IMR-90 (cell line): ENCODE measurements around the gene MRPS18A. TPM values are rescaled to one million over a fixed set of nuclear protein-coding genes. Genes with fewer than 3 reads are reported as not detected.

Experiments
- ATAC-seq: fragments of 200-7000 bp; cut with Tn5 transposase; 2 replicates; pipeline ENCODE4 v1.9.1; 2020; ENCODE audit warnings: low read depth, mild to moderate bottlenecking, moderate library complexity
- BruUV-seq: library from RNA; stranded (reverse); fragments of 400-500 nt; replicated peaks from 2 replicates; lab custom pipeline; 2021; lab: Mats Ljungman, UMichigan
- CTCF ChIA-PET: fragments of 300-600 bp; formaldehyde crosslinking; extraction: SDS; loops from one replicate; lab custom pipeline; 2021; ENCODE audit warnings: antibody characterized with exemption; lab: Yijun Ruan, JAX
- POLR2A ChIA-PET: fragments of 300-600 bp; sonication (Branson Sonifier 250); formaldehyde crosslinking; loops from one replicate; lab custom pipeline; 2022; ENCODE audit warnings: antibody characterized with exemption; ENCODE audit not compliant: unreplicated experiment; lab: Charles Lee
- DNase-seq: peaks from one replicate; pipeline ENCODE4 v3.0.0; 2013
- H2AFZ ChIP-seq: replicated peaks from 2 replicates; pipeline ENCODE3; 2013; ENCODE audit warnings: low read length, mild to moderate bottlenecking; ENCODE audit not compliant: poor library complexity
- H2AK5ac ChIP-seq: 2 replicates; pipeline ENCODE4 v1.6.1; 2013; ENCODE audit warnings: low read depth, low read length, inconsistent platforms
- H2AK9ac ChIP-seq: replicated peaks from 2 replicates; pipeline ENCODE3; 2013; ENCODE audit warnings: mild to moderate bottlenecking, low read depth, low read length, moderate library complexity; ENCODE audit not compliant: poor library complexity
- H2BK120ac ChIP-seq: 2 replicates; pipeline ENCODE4 v1.6.1; 2013; ENCODE audit warnings: low read depth, low read length, inconsistent platforms
- H2BK15ac ChIP-seq: 3 replicates; pipeline ENCODE4 v1.6.1; 2013; ENCODE audit warnings: low read depth, low read length, inconsistent platforms
- H2BK20ac ChIP-seq: 2 replicates; pipeline ENCODE4 v1.6.1; 2013; ENCODE audit warnings: low read depth, mild to moderate bottlenecking, inconsistent platforms, low read length, moderate library complexity
- H2BK5ac ChIP-seq: 2 replicates; pipeline ENCODE4 v1.6.1; 2013; ENCODE audit warnings: mild to moderate bottlenecking, low read depth, low read length, inconsistent platforms; ENCODE audit not compliant: poor library complexity, severe bottlenecking
- H3K14ac ChIP-seq: replicated peaks from 2 replicates; pipeline ENCODE4 v1.6.1; 2013; ENCODE audit warnings: low read depth, low read length, inconsistent platforms
- H3K18ac ChIP-seq: 2 replicates; pipeline ENCODE4 v1.6.1; 2013; ENCODE audit warnings: low read depth, low read length, control low read depth
- H3K23ac ChIP-seq: 2 replicates; pipeline ENCODE4 v1.6.1; 2013; ENCODE audit warnings: low read depth, low read length, inconsistent platforms
- H3K27ac ChIP-seq: 2 replicates; pipeline ENCODE4 v1.5.1; 2013; ENCODE audit warnings: mild to moderate bottlenecking, control low read depth, low read length; ENCODE audit not compliant: insufficient read depth
- H3K27me3 ChIP-seq: 2 replicates; pipeline ENCODE4 v1.6.1; 2013; ENCODE audit warnings: low read length; ENCODE audit not compliant: control insufficient read depth, insufficient read depth
- H3K36me3 ChIP-seq: 2 replicates; pipeline ENCODE4 v1.6.1; 2013; ENCODE audit warnings: low read length, mixed read lengths; ENCODE audit not compliant: control insufficient read depth, insufficient read depth
- H3K4ac ChIP-seq: 2 replicates; pipeline ENCODE4 v1.6.1; 2013; ENCODE audit warnings: low read depth, low read length, inconsistent platforms
- H3K4me1 ChIP-seq: 2 replicates; pipeline ENCODE4 v1.6.1; 2013; ENCODE audit warnings: low read length, mixed read lengths; ENCODE audit not compliant: control insufficient read depth, insufficient read depth
- H3K4me2 ChIP-seq: 2 replicates; pipeline ENCODE4 v1.6.1; 2013; ENCODE audit warnings: low read depth, mild to moderate bottlenecking, control low read depth, low read length, moderate library complexity
- H3K4me3 ChIP-seq: 2 replicates; pipeline ENCODE4 v1.5.1; 2013; ENCODE audit warnings: low read depth, mild to moderate bottlenecking, control low read depth, low read length, moderate library complexity; ENCODE audit not compliant: insufficient read depth
- H3K56ac ChIP-seq: 2 replicates; pipeline ENCODE4 v1.6.1; 2013; ENCODE audit warnings: low read length, inconsistent platforms; ENCODE audit not compliant: insufficient read depth; ENCODE audit errors: extremely low read depth
- H3K79me1 ChIP-seq, 2 experiments: 2 replicates each; pipeline ENCODE4 v1.6.1; 2013; ENCODE audit warnings: low read length in 2 of 2, inconsistent platforms in 1 of 2, low read depth in 1 of 2
- H3K9ac ChIP-seq: 2 replicates; pipeline ENCODE4 v1.6.1; 2013; ENCODE audit warnings: low read depth, low read length, control low read depth
- H3K9me1 ChIP-seq: 2 replicates; pipeline ENCODE4 v1.6.1; 2013; ENCODE audit warnings: low read length, inconsistent platforms; ENCODE audit not compliant: insufficient read depth
- H3K9me3 ChIP-seq: 2 replicates; pipeline ENCODE4 v1.6.1; 2013; ENCODE audit warnings: low read length; ENCODE audit not compliant: control insufficient read depth, insufficient read depth
- H4K20me1 ChIP-seq: 2 replicates; pipeline ENCODE4 v1.6.1; 2013; ENCODE audit warnings: low read length, inconsistent platforms; ENCODE audit not compliant: insufficient read depth
- H4K5ac ChIP-seq: 2 replicates; pipeline ENCODE4 v1.6.1; 2013; ENCODE audit warnings: mild to moderate bottlenecking, low read depth, low read length, control low read depth
- H4K8ac ChIP-seq, 2 experiments: 2 replicates each; pipeline ENCODE4 v1.6.1; 2013; ENCODE audit warnings: low read depth in 2 of 2, low read length in 2 of 2, control low read depth in 1 of 2, inconsistent platforms in 1 of 2
- H4K91ac ChIP-seq: 2 replicates; pipeline ENCODE4 v1.6.1; 2013; ENCODE audit warnings: low read depth, low read length, inconsistent platforms; ENCODE audit not compliant: insufficient read depth
- BHLHE40 ChIP-seq: fragments of 150-350 bp; IDR thresholded peaks from 2 replicates; pipeline ENCODE4 v1.6.1; 2016; ENCODE audit warnings: mild to moderate bottlenecking, low read depth, low read length
- CTCF ChIP-seq: conservative IDR thresholded peaks from 2 replicates; pipeline ENCODE4 v1.5.1; 2012; ENCODE audit warnings: mild to moderate bottlenecking, low read depth, low read length, improper control_type of control experiment
- FOS ChIP-seq: fragments of 150-350 bp; IDR thresholded peaks from 2 replicates; pipeline ENCODE4 v1.6.1; 2016; ENCODE audit warnings: low read depth, low read length
- MAZ ChIP-seq: IDR thresholded peaks from 2 replicates; pipeline ENCODE4 v1.6.1; 2012; ENCODE audit warnings: low read depth, mild to moderate bottlenecking, low read length, improper control_type of control experiment, moderate library complexity, borderline replicate concordance
- NFE2L2 ChIP-seq: fragments of 150-350 bp; IDR thresholded peaks from 2 replicates; pipeline ENCODE4 v1.6.1; 2016; ENCODE audit warnings: low read depth, mild to moderate bottlenecking, low read length
- POLR2A ChIP-seq: IDR thresholded peaks from 2 replicates; pipeline ENCODE4 v1.6.1; 2012; ENCODE audit warnings: mild to moderate bottlenecking, low read depth, low read length
- RCOR1 ChIP-seq: IDR thresholded peaks from 2 replicates; pipeline ENCODE4 v1.6.1; 2012; ENCODE audit warnings: mild to moderate bottlenecking, low read length, improper control_type of control experiment; ENCODE audit not compliant: insufficient replicate concordance
- SMC3 ChIP-seq: fragments of 150-350 bp; IDR thresholded peaks from 2 replicates; pipeline ENCODE4 v1.6.1; 2016; ENCODE audit warnings: low read depth, mild to moderate bottlenecking, antibody characterized with exemption, low read length, moderate library complexity
- WGBS, 2 experiments: methylation state at CpG; one replicate each; pipeline versions ENCODE4 v1.1.5 to v1.1.7; 2013; ENCODE audit warnings: missing lambda C conversion rate in 2 of 2; ENCODE audit not compliant: insufficient read length in 1 of 2; ENCODE audit errors: extremely low coverage in 2 of 2; 5-methylcytosine and 5-hydroxymethylcytosine counted together
- dilution Hi-C: fragments of 300-500 bp; cut with HindIII; formaldehyde crosslinking; loops from one replicate; pipeline ENCODE4 v1.14.3; 2018; ENCODE audit warnings: low sequenced_read_pairs; ENCODE audit not compliant: unreplicated experiment
- in situ Hi-C: fragments of 300-500 bp; cut with MboI; formaldehyde crosslinking; loops from 3 replicates; pipeline ENCODE4 v1.14.3; 2019; ENCODE audit warnings: low sequenced_read_pairs, inconsistent platforms, mixed read lengths
- intact Hi-C: fragments of 100-400 bp; cut with micrococcal nuclease; formaldehyde crosslinking; loops from 2 replicates; pipeline ENCODE4 v1.10.0; 2022
- polyA plus RNA-seq, 3 experiments: library from polyadenylated mRNA; depleted of rRNA; stranded (reverse); fragments of >200 nt; gene quantifications; 2 replicates each; pipeline ENCODE4 v1.2.3, GENCODE V29; 2012; ENCODE audit warnings: low replicate concordance in 1 of 3
- total RNA-seq: library from RNA; depleted of rRNA; stranded (reverse); fragments of >200 nt; gene quantifications from 2 replicates; pipeline ENCODE4 v1.2.3, GENCODE V29; 2012

MRPS18A gene
- total and polyA plus RNA-seq, 2 of the 4 experiments (the other 2 are of a cell fraction): 47.0 to 56.6 TPM

GRCh38 chr6:43713643-43714310 is 26.2 kb upstream of the MRPS18A start:
- POLR2A ChIA-PET: interaction anchor here (0.7 kb wide), 1 partner anchor 1963 kb away, joined by 9 read pairs; no protein-coding TSS in a partner anchor
- CTCF ChIA-PET: no interaction called here
- H2AFZ ChIP-seq: no peak overlapping the region
- TF ChIP-seq RCOR1 (no peak), CTCF (no peak), MAZ (no peak), FOS (no peak), SMC3 (no peak), POLR2A (no peak), NFE2L2 (no peak), BHLHE40 (no peak)
- ATAC-seq: no peak
- H3K14ac ChIP-seq: no peak overlapping the region
- H2BK15ac ChIP-seq: no peak overlapping the region
- peaks cover 23% of the 10 kb centered on the region for H3K27me3 ChIP-seq
- intact Hi-C loops (no loop called here), in situ Hi-C loops (no loop called here), dilution Hi-C loops (no loop called here)
- no TSS peak for BruUV-seq
- no peak overlapping the region for H4K8ac ChIP-seq
- H3K4me3 ChIP-seq: no peak overlapping the region
- no peak overlapping the region for H3K23ac ChIP-seq
- H3K9ac ChIP-seq: no peak overlapping the region
- no peak overlapping the region for H2AK9ac ChIP-seq
- H3K4me1 ChIP-seq: peaks cover 10% of the 10 kb centered on the region
- H3K4me2 ChIP-seq: no peak overlapping the region; the same call in 1 of the 2 replicates
- H2AK5ac ChIP-seq: no peak overlapping the region; the same call in 1 of the 2 replicates
- peak overlapping the region; percentile 9; the same call in 1 of the 2 replicates for H3K18ac ChIP-seq
- H3K36me3 ChIP-seq: no peaks in the 10 kb centered on the region
- no peak overlapping the region for H2BK5ac ChIP-seq
- no peak overlapping the region for H4K91ac ChIP-seq
- peak overlapping the region; percentile 11; the same call in 1 of the 2 replicates for H3K4ac ChIP-seq
- H3K79me1 ChIP-seq: no peaks in the 10 kb centered on the region
- 82% methylated on average over 5 of the region's 13 CpGs; no CpG with 5 or more reads in 1 of the 2 experiments for WGBS, 2 experiments
- no peaks in the 10 kb centered on the region for H4K20me1 ChIP-seq
- no peak overlapping the region for H2BK120ac ChIP-seq
- 0 out of 2 replicates have a peak overlapping the region, but pooled peaks have one; percentile 25 for H2BK20ac ChIP-seq
- DNase-seq: no peak
- no peak overlapping the region for H3K56ac ChIP-seq
- no peak overlapping the region for H3K27ac ChIP-seq
- H3K9me1 ChIP-seq: peaks cover 5% of the 10 kb centered on the region; the same call in 1 of the 2 replicates
- H3K9me3 ChIP-seq: no peaks in the 10 kb centered on the region
- peak overlapping the region; percentile 12; the same call in 1 of the 2 replicates for H4K5ac ChIP-seq
